Measurements from ENCODE around the gene NF2. TPM values are rescaled to one million over a fixed set of nuclear protein-coding genes. Genes with fewer than 3 reads are reported as not detected.

The NF2 gene
- total and polyA plus RNA-seq, 2 experiments from 2014 or later = 14.4 to 54.5 TPM

DNA sequence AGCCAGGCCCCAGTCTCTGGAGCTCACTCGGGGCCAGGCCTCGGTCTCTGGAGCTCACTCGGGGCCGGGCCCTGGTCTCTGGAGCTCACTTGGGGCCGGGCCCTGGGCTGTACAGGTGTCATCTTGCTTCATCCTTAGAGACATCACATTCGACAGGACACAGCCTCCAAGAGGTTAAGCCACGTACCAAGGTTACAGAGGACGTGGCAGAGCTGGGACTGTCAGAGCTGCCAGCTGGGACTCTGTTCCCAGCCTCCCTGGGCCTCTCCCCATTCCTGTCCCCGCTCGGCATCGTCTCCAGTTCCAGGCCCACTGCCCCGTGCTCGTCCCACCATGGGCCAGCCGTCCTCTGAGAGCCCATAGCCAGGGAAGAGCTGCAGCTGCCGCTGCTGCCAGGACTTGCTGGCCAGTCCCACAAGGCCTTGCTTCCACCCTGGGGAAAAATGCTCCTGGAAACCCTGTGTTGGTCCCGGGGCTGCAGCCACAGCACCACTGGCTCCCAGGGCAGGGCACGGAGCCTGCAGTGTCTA lies 136.0 kb downstream of the NF2 start:
- TF ChIP-seq JUNB (IDR thresholded peaks at IDR 0.05; ENCODE audit: unreplicated experiment) (no peak), POLR2AphosphoS5 (IDR thresholded peaks at IDR 0.05; ENCODE audit: low read depth) (no peak), EZH2 (IDR thresholded peaks at IDR 0.05; ENCODE audit: low read depth, unreplicated experiment) (no peak)
- peaks cover 4% of the 10 kb centered on the region for H3K27me3 Mint-ChIP-seq (ENCODE audit: insufficient read depth, low read depth, poor library complexity)
- no peaks in the 10 kb centered on the region for H3K27me3 ChIP-seq (ENCODE audit: insufficient read depth)
- H3K4me3 ChIP-seq = no peak overlapping the region
- peaks cover 3% of the 10 kb centered on the region; the same call in 1 of the 3 replicates for H3K36me3 Mint-ChIP-seq (ENCODE audit: low read depth)
- no peak for ATAC-seq
- no peak overlapping the region for H3K27ac ChIP-seq (ENCODE audit: low read depth)
- H3K4me3 Mint-ChIP-seq = no peak overlapping the region
- no peaks in the 10 kb centered on the region for H3K36me3 ChIP-seq (ENCODE audit: insufficient read depth)
- H2AFZ ChIP-seq = no peak overlapping the region
- peaks cover 11% of the 10 kb centered on the region for H3K4me1 ChIP-seq (ENCODE audit: insufficient read depth)
- no peak for DNase-seq (ENCODE audit: low spot score)
- no peaks in the 10 kb centered on the region for H3F3A ChIP-seq (replicated peaks; ENCODE audit: low read depth)
- H3K79me2 ChIP-seq (replicated peaks; ENCODE audit: insufficient read depth) = no peaks in the 10 kb centered on the region
- no peaks in the 10 kb centered on the region for H4K20me1 ChIP-seq (replicated peaks; ENCODE audit: insufficient read depth)
- 0 out of 3 replicates have a peak, but pooled peaks cover 2% of the 10 kb centered on the region for H3K9me3 Mint-ChIP-seq
- H3K4me1 Mint-ChIP-seq = peaks cover 17% of the 10 kb centered on the region
- no peak overlapping the region for H3K27ac Mint-ChIP-seq
- H3K4me2 ChIP-seq = no peak overlapping the region
- H3K9me2 ChIP-seq (ENCODE audit: insufficient read depth) = no peaks in the 10 kb centered on the region

DNA sequence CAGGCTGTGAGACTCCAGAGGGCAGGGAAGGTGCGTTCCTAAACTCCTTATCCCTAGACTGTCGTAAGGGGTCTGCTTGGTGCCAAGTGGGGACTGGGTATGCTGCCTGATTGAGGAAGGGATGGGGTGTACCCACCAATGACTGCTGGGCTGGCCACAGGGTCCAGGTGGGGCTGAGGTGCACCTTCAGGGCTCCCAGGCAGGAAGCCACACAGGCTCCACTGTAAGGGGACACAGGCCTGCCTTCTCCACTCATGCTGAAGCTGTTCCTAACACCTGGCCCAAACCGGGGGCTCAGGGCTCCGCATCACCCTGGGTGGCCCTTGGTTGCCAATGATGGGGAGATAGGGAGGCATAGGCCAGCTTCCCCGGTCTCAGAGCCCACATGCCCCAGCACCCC lies 136.8 kb downstream of the NF2 start:
- no peak overlapping the region for H3K4me2 ChIP-seq
- peaks cover 3% of the 10 kb centered on the region; the same call in 1 of the 3 replicates for H3K36me3 Mint-ChIP-seq (ENCODE audit: low read depth)
- H3K27ac ChIP-seq (ENCODE audit: low read depth) = no peak overlapping the region
- no peak overlapping the region for H2AFZ ChIP-seq
- peaks cover 9% of the 10 kb centered on the region; the same call in 2 of the 3 replicates for H3K4me1 Mint-ChIP-seq
- 0 out of 3 replicates have a peak, but pooled peaks cover 2% of the 10 kb centered on the region for H3K9me3 Mint-ChIP-seq
- no peaks in the 10 kb centered on the region for H3K79me2 ChIP-seq (replicated peaks; ENCODE audit: insufficient read depth)
- no peaks in the 10 kb centered on the region for H3K27me3 ChIP-seq (ENCODE audit: insufficient read depth)
- H3F3A ChIP-seq (replicated peaks; ENCODE audit: low read depth) = no peaks in the 10 kb centered on the region
- H3K4me1 ChIP-seq (ENCODE audit: insufficient read depth) = peaks cover 3% of the 10 kb centered on the region
- peaks cover 4% of the 10 kb centered on the region for H3K27me3 Mint-ChIP-seq (ENCODE audit: insufficient read depth, low read depth, poor library complexity)
- H3K36me3 ChIP-seq (ENCODE audit: insufficient read depth) = no peaks in the 10 kb centered on the region
- H3K4me3 ChIP-seq = no peak overlapping the region
- no peaks in the 10 kb centered on the region for H4K20me1 ChIP-seq (replicated peaks; ENCODE audit: insufficient read depth)
- no peak for ATAC-seq
- no peak overlapping the region for H3K27ac Mint-ChIP-seq
- H3K9me2 ChIP-seq (ENCODE audit: insufficient read depth) = no peaks in the 10 kb centered on the region
- no peak for DNase-seq (ENCODE audit: low spot score)
- H3K4me3 Mint-ChIP-seq = no peak overlapping the region
- TF ChIP-seq ZNF331 (CRISPR knock-in tag; IDR thresholded peaks at IDR 0.05; ENCODE audit: low read depth) = no peak
- no peak for TF ChIP-seq CREB1 (CRISPR knock-in tag; IDR thresholded peaks at IDR 0.05; ENCODE audit: low read depth)
- TF ChIP-seq EZH2 (IDR thresholded peaks at IDR 0.05; ENCODE audit: low read depth, unreplicated experiment) = no peak
- no peak for TF ChIP-seq EZH2phosphoT487 (IDR thresholded peaks at IDR 0.05; ENCODE audit: unreplicated experiment)
- TF ChIP-seq STAT1 (IDR thresholded peaks at IDR 0.05; ENCODE audit: unreplicated experiment) = no peak
- TF ChIP-seq, protein P1, sequence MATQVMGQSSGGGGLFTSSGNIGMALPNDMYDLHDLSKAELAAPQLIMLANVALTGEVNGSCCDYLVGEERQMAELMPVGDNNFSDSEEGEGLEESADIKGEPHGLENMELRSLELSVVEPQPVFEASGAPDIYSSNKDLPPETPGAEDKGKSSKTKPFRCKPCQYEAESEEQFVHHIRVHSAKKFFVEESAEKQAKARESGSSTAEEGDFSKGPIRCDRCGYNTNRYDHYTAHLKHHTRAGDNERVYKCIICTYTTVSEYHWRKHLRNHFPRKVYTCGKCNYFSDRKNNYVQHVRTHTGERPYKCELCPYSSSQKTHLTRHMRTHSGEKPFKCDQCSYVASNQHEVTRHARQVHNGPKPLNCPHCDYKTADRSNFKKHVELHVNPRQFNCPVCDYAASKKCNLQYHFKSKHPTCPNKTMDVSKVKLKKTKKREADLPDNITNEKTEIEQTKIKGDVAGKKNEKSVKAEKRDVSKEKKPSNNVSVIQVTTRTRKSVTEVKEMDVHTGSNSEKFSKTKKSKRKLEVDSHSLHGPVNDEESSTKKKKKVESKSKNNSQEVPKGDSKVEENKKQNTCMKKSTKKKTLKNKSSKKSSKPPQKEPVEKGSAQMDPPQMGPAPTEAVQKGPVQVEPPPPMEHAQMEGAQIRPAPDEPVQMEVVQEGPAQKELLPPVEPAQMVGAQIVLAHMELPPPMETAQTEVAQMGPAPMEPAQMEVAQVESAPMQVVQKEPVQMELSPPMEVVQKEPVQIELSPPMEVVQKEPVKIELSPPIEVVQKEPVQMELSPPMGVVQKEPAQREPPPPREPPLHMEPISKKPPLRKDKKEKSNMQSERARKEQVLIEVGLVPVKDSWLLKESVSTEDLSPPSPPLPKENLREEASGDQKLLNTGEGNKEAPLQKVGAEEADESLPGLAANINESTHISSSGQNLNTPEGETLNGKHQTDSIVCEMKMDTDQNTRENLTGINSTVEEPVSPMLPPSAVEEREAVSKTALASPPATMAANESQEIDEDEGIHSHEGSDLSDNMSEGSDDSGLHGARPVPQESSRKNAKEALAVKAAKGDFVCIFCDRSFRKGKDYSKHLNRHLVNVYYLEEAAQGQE (IDR thresholded peaks at IDR 0.05; ENCODE audit: unreplicated experiment) = no peak
- TF ChIP-seq, protein P2, sequence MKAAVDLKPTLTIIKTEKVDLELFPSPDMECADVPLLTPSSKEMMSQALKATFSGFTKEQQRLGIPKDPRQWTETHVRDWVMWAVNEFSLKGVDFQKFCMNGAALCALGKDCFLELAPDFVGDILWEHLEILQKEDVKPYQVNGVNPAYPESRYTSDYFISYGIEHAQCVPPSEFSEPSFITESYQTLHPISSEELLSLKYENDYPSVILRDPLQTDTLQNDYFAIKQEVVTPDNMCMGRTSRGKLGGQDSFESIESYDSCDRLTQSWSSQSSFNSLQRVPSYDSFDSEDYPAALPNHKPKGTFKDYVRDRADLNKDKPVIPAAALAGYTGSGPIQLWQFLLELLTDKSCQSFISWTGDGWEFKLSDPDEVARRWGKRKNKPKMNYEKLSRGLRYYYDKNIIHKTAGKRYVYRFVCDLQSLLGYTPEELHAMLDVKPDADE (IDR thresholded peaks at IDR 0.05) = no peak
- TF ChIP-seq POLR2AphosphoS5 (IDR thresholded peaks at IDR 0.05; ENCODE audit: low read depth) = no peak
- TF ChIP-seq, protein P3, sequence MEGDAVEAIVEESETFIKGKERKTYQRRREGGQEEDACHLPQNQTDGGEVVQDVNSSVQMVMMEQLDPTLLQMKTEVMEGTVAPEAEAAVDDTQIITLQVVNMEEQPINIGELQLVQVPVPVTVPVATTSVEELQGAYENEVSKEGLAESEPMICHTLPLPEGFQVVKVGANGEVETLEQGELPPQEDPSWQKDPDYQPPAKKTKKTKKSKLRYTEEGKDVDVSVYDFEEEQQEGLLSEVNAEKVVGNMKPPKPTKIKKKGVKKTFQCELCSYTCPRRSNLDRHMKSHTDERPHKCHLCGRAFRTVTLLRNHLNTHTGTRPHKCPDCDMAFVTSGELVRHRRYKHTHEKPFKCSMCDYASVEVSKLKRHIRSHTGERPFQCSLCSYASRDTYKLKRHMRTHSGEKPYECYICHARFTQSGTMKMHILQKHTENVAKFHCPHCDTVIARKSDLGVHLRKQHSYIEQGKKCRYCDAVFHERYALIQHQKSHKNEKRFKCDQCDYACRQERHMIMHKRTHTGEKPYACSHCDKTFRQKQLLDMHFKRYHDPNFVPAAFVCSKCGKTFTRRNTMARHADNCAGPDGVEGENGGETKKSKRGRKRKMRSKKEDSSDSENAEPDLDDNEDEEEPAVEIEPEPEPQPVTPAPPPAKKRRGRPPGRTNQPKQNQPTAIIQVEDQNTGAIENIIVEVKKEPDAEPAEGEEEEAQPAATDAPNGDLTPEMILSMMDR (conservative IDR thresholded peaks at IDR 0.05; ENCODE audit: low read depth in 2 of 2) = no peak
- TF ChIP-seq JUNB (IDR thresholded peaks at IDR 0.05; ENCODE audit: unreplicated experiment) = no peak
- TF ChIP-seq NANOG (IDR thresholded peaks at IDR 0.05; ENCODE audit: borderline replicate concordance) = no peak
